GM12878 (cell line): ENCODE data around the gene VMAC.

ENCODE experiments used
- HCFC1 ChIP-seq: fragments of 150-350 bp; IDR thresholded peaks from 2 replicates; pipeline ENCODE4 v1.6.1; 2014; ENCODE audit warnings: low read length
- HDAC2 ChIP-seq: fragments of 200-600 bp; sonication (generic); IDR thresholded peaks from 2 replicates; pipeline ENCODE4 v1.6.1; 2017
- JUND ChIP-seq: IDR thresholded peaks from 2 replicates; pipeline ENCODE4 v1.6.1; 2012; ENCODE audit warnings: low read depth, mild to moderate bottlenecking, low read length, improper control_type of control experiment, moderate library complexity
- MAX ChIP-seq: IDR thresholded peaks from 2 replicates; pipeline ENCODE4 v1.6.1; 2012; ENCODE audit warnings: low read depth, low read length, improper control_type of control experiment
- NR2C2 ChIP-seq: IDR thresholded peaks from 2 replicates; pipeline ENCODE4 v1.6.1; 2011; ENCODE audit warnings: borderline replicate concordance, low read depth; ENCODE audit not compliant: control insufficient read depth, insufficient read length
- POLR2A ChIP-seq: IDR thresholded peaks from 2 replicates; pipeline ENCODE4 v1.6.1; 2011; ENCODE audit warnings: low read depth, mild to moderate bottlenecking, low read length
- TCF3 ChIP-seq: IDR thresholded peaks from 2 replicates; pipeline ENCODE4 v1.6.1; 2012; ENCODE audit warnings: low read depth, mild to moderate bottlenecking, low read length, borderline replicate concordance; ENCODE audit not compliant: insufficient read depth

- no peak for TF ChIP-seq HDAC2
- no peak for TF ChIP-seq HCFC1
- no peak for TF ChIP-seq MAX
- TF ChIP-seq POLR2A: no peak
- TF ChIP-seq TCF3: no peak
- no peak for TF ChIP-seq NR2C2
- TF ChIP-seq JUND: no peak
These were observed 32.9 kb downstream of the VMAC start for GRCh38 chr19:5937550-5937949.
